Kidney (tissue), 14 donors: Measurements from ENCODE around the gene AUTS2. TPM values are rescaled to one million over a fixed set of nuclear protein-coding genes. Genes with fewer than 3 reads are reported as not detected.

Experiments used
- DNase-seq, 5 donors: peaks; one replicate each; pipeline ENCODE4 v3.0.0-alpha.2; 2013 to 2020
- FAIRE-seq: peaks from 2 replicates; lab custom pipeline; 2012; peaks lifted over from hg19 to GRCh38; lab: Jason Lieb, UNC
- H3K27ac ChIP-seq, 2 donors: one replicate each; pipeline ENCODE4 v1.7.0; 2013; ENCODE audit warnings: low read depth in 2 of 2, low read length in 2 of 2, inconsistent platforms in 1 of 2
- H3K27me3 ChIP-seq: one replicate; pipeline ENCODE4 v1.7.1; 2013; ENCODE audit warnings: low read length, inconsistent platforms; ENCODE audit not compliant: control insufficient read depth, insufficient read depth
- H3K36me3 ChIP-seq, 3 donors: one replicate each; pipeline versions ENCODE4 v1.7.0 to v1.7.1; 2013; ENCODE audit warnings: low read length in 3 of 3, control low read depth in 1 of 3, inconsistent platforms in 1 of 3; ENCODE audit not compliant: insufficient read depth in 3 of 3, control insufficient read depth in 2 of 3
- H3K4me1 ChIP-seq, 3 donors: one replicate each; pipeline versions ENCODE4 v1.7.0 to v1.7.1; 2013; ENCODE audit warnings: low read length in 3 of 3, inconsistent platforms in 1 of 3, low read depth in 1 of 3; ENCODE audit not compliant: control insufficient read depth in 2 of 3, insufficient read depth in 2 of 3
- H3K4me3 ChIP-seq, 3 donors: one replicate each; pipeline versions ENCODE4 v1.7.0 to v1.8.1; 2013; ENCODE audit warnings: low read length in 3 of 3, control low read depth in 1 of 3, inconsistent platforms in 1 of 3
- H3K9ac ChIP-seq, 3 donors: one replicate each; pipeline versions ENCODE4 v1.7.0 to v1.7.1; 2013; ENCODE audit warnings: low read length in 3 of 3, control low read depth in 1 of 3, inconsistent platforms in 1 of 3
- H3K9me3 ChIP-seq, 3 donors: one replicate each; pipeline versions ENCODE4 v1.7.0 to v1.7.1; 2013; ENCODE audit warnings: low read length in 3 of 3, control low read depth in 1 of 3, inconsistent platforms in 1 of 3; ENCODE audit not compliant: control insufficient read depth in 2 of 3, insufficient read depth in 1 of 3
- CTCF ChIP-seq: IDR thresholded peaks from 3 replicates; pipeline ENCODE4 v1.5.1; 2012; ENCODE audit warnings: mild to moderate bottlenecking, moderate library complexity, borderline replicate concordance; ENCODE audit not compliant: insufficient read depth; ENCODE audit errors: extremely low read depth
- intact Hi-C: fragments of 100-400 bp; cut with DNase I; formaldehyde crosslinking; loops from one replicate; pipeline ENCODE4 v1.11.1; 2022
- polyA plus RNA-seq: library from polyadenylated mRNA; stranded (reverse); fragments of 350-450 nt; fragmentation: Illumina TruSeq; extraction: RNeasy Lipid Tissue Mini Kit (QIAGEN cat#74804); gene quantifications from one replicate; pipeline ENCODE4 v1.2.3, GENCODE V29; 2014; ENCODE audit warnings: low read depth, low replicate concordance; ENCODE audit not compliant: insufficient read depth
- total RNA-seq: library from RNA; stranded (reverse); fragmentation: NEBNext Ultra II Directional; extraction: Animal tissue kit (Norgen Biotek cat#: 25700); gene quantifications from one replicate; pipeline ENCODE4 v1.2.1, GENCODE V29; 2021
- donor health status: control.
- donor health status: control.
- donor health status: control.
- donor health status: control.
- donor health status: control.
- donor health status: DM: yes; HTN: yes; CAD: no.
- donor health status: Normal renal cell carcinoma (clear cell type).

The AUTS2 gene
- total and polyA plus RNA-seq, 2 donors from 2014 or later: 5.2 to 33.8 TPM

GRCh38 chr7:69879989-69880388 lies 281.7 kb downstream of the AUTS2 start:
- intact Hi-C loops: no loop called here
- no peaks in the 10 kb centered on the region for H3K4me1 ChIP-seq
- H3K4me3 ChIP-seq: no peak overlapping the region
- FAIRE-seq: no peak
- H3K27ac ChIP-seq: no peak overlapping the region
- DNase-seq: no peak
- no peaks in the 10 kb centered on the region for H3K27me3 ChIP-seq
- no peaks in the 10 kb centered on the region for H3K36me3 ChIP-seq
- no peak overlapping the region for H3K9ac ChIP-seq
- no peaks in the 10 kb centered on the region for H3K9me3 ChIP-seq
- TF ChIP-seq CTCF: no peak

GRCh38 chr7:69880840-69881239 lies 282.6 kb downstream of the AUTS2 start:
- TF ChIP-seq CTCF: no peak
- Histone ChIP-seq H3K27me3 (no peaks in the 10 kb centered on the region), H3K4me3 (no peak overlapping the region), H3K36me3 (no peaks in the 10 kb centered on the region), H3K9ac (no peak overlapping the region), H3K9me3 (no peaks in the 10 kb centered on the region), H3K4me1 (no peaks in the 10 kb centered on the region), H3K27ac (no peak overlapping the region)
- FAIRE-seq: no peak
- peak in 2 of 5 donors; percentile 21 to 47 for DNase-seq
- intact Hi-C loops: no loop called here

DNA sequence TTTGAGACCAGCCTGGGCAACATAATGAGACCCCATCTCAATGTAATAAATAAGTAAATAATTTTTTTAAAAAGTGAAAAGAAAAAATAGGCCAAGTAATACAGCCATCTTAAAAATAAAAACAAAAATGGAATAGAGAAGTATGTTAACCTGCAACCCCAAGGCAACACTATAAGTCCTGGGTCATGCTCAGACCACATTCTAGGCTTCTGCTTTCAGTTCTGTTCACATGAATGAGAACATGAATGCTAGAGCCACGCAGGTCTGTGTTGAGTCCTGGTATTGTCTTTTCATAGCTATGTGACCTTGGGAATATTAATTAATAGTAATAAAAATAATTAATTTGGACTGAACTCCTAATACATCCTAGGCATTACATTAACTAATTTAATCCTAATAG lies 284.0 kb downstream of the AUTS2 start:
- H3K9me3 ChIP-seq: no peaks in the 10 kb centered on the region
- no peaks in the 10 kb centered on the region for H3K27me3 ChIP-seq
- intact Hi-C loops: no loop called here
- H3K4me1 ChIP-seq: no peaks in the 10 kb centered on the region
- DNase-seq: no peak
- no peak for FAIRE-seq
- H3K27ac ChIP-seq: no peak overlapping the region
- H3K9ac ChIP-seq: no peak overlapping the region
- H3K4me3 ChIP-seq: no peak overlapping the region
- H3K36me3 ChIP-seq: no peaks in the 10 kb centered on the region
- no peak for TF ChIP-seq CTCF

GRCh38 chr7:69883399-69883891 lies 285.2 kb downstream of the AUTS2 start:
- intact Hi-C loops: no loop called here
- DNase-seq (no peak), FAIRE-seq (no peak)
- Histone ChIP-seq H3K9me3 (no peaks in the 10 kb centered on the region), H3K27ac (no peak overlapping the region), H3K4me3 (no peak overlapping the region), H3K27me3 (no peaks in the 10 kb centered on the region), H3K4me1 (no peaks in the 10 kb centered on the region), H3K36me3 (no peaks in the 10 kb centered on the region), H3K9ac (no peak overlapping the region)
- no peak for TF ChIP-seq CTCF
